Spleen (tissue), 11 donors: Measurements from ENCODE around the gene ABI2. TPM values are rescaled to one million over a fixed set of nuclear protein-coding genes. Genes with fewer than 3 reads are reported as not detected.
"Not testable (repeated sequence)": the region's sequence is repeated elsewhere in the genome, so short reads cannot be mapped to it uniquely, and the experiment has no call there.

Experiments used
- DNase-seq: peaks from one replicate; pipeline ENCODE4 v3.0.0-alpha.2; 2020
- H3K27ac ChIP-seq, 8 donors: fragments of 200-600 bp; sonication (generic) in 7 of 8; 1 replicate in 4 of 8; 2 replicates in 4 of 8; pipeline versions ENCODE4 v1.5.0 to v1.8.0; 2016 to 2021; ENCODE audit warnings: inconsistent platforms in 4 of 8, mild to moderate bottlenecking in 4 of 8, moderate library complexity in 1 of 8
- H3K27me3 ChIP-seq, 7 donors: fragments of 200-600 bp; sonication (generic) in 6 of 7; replicated peaks in 1 of 7; 1 replicate in 4 of 7; 2 replicates in 3 of 7; pipeline versions ENCODE4 v1.5.0 to v1.8.0; 2016 to 2021; ENCODE audit warnings: inconsistent platforms in 3 of 7, mild to moderate bottlenecking in 1 of 7
- H3K36me3 ChIP-seq, 6 donors: fragments of 200-600 bp; sonication (generic) in 5 of 6; 1 replicate in 4 of 6; 2 replicates in 2 of 6; pipeline versions ENCODE4 v1.5.0 to v1.8.0; 2016 to 2021; ENCODE audit warnings: inconsistent platforms in 2 of 6
- H3K4me1 ChIP-seq, 6 donors: fragments of 200-600 bp; sonication (generic) in 5 of 6; 1 replicate in 3 of 6; 2 replicates in 3 of 6; pipeline versions ENCODE4 v1.5.0 to v1.8.0; 2016 to 2021; ENCODE audit warnings: inconsistent platforms in 3 of 6
- H3K4me3 ChIP-seq, 8 donors: fragments of 200-600 bp; sonication (generic) in 7 of 8; 1 replicate in 4 of 8; 2 replicates in 4 of 8; pipeline versions ENCODE4 v1.5.0 to v1.8.0; 2016 to 2021; ENCODE audit warnings: inconsistent platforms in 4 of 8, mild to moderate bottlenecking in 4 of 8, moderate library complexity in 2 of 8
- H3K9me3 ChIP-seq, 8 donors: fragments of 200-600 bp; sonication (generic) in 7 of 8; 1 replicate in 4 of 8; 2 replicates in 4 of 8; pipeline versions ENCODE4 v1.5.0 to v1.8.0; 2016 to 2021; ENCODE audit warnings: inconsistent platforms in 4 of 8
- POLR2A ChIP-seq, 3 donors: fragments of 450-650 bp; IDR thresholded peaks; one replicate each; pipeline ENCODE4 v1.5.1; 2017; ENCODE audit warnings: antibody characterized with exemption in 3 of 3, mild to moderate bottlenecking in 1 of 3
- POLR2AphosphoS5 ChIP-seq, 3 donors: sonication (generic); formaldehyde crosslinking; IDR thresholded peaks; one replicate each; pipeline ENCODE4 v1.5.1; 2017; ENCODE audit warnings: antibody characterized with exemption in 3 of 3
- WGBS, 5 donors: extraction: QIAGEN DNeasy Blood & Tissue Kit in 3 of 5; methylation state at CpG; one replicate each; pipeline versions ENCODE4 v1.1.5 to v1.1.7; 2013 to 2018; 5-methylcytosine and 5-hydroxymethylcytosine counted together
- intact Hi-C: fragments of 100-400 bp; cut with DNase I; formaldehyde crosslinking; loops from one replicate; pipeline ENCODE4 v1.15.0; 2023; ENCODE audit warnings: low total_unique reads
- polyA plus RNA-seq, 3 donors: library from polyadenylated mRNA; stranded (reverse); fragments of 200-250 nt; gene quantifications; one replicate each; pipeline ENCODE4 v1.2.1, GENCODE V29; 2013
- total RNA-seq, 7 donors: library from RNA; depleted of rRNA in 3 of 7; stranded (reverse); fragments of >200 nt in 3 of 7; fragmentation: NEBNext Ultra II Directional in 4 of 7; extraction: Animal tissue kit (Norgen Biotek cat#: 25700) in 4 of 7; gene quantifications; one replicate each; pipeline versions ENCODE4 v1.1.0 to v1.2.1, GENCODE V29; 2016 to 2021
- TF ChIP-seq, protein P1 (sequence below), 11 experiments: fragments of 200-600 bp in 7 of 11; fragments of 450-650 bp in 4 of 11; sonication (generic) in 4 of 11; IDR thresholded peaks in 8 of 11; conservative IDR thresholded peaks in 3 of 11; 1 replicate in 7 of 11; 2 replicates in 4 of 11; pipeline versions ENCODE4 v1.4.0 to v1.8.0; 2016 to 2021; ENCODE audit warnings: antibody characterized with exemption in 11 of 11, inconsistent platforms in 4 of 11, mild to moderate bottlenecking in 1 of 11
- donor health status: healthy with polysubstance abuse.
- donor health status: DM: no; HTN: no; CAD: no; lungs with moderate emphysema.
- donor health status: DM: no; HTN: no; CAD: no.
- donor health status: Bipolar disorder and iron deficiency.
- donor health status: healthy.
- donor health status: DM: no; HTN: no; CAD: no.
- donor health status: DM: yes; HTN: yes; CAD: no.

Gene ABI2
- total and polyA plus RNA-seq, 10 donors, result 6.0 to 46.9 (median 33.7) TPM

DNA sequence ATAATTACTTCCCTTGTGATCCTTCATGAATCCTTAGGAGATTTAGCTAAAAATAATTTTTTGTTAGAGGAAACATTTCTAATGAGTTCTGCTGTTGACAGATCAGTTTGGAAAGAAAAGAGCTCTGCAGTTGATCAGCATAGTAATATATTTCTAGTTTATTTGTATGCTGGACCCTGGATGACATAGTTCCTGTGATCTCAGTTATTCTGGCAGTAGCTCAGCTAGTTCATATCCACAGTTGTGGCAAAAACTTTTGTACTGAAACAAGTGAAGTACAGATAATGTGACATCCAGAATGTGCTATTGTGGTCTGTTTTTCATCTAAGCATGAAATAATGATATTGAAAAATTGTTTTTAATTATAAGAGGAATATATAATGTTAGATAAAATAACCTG, 33.7 kb downstream of the ABI2 start:
- DNase-seq, result no peak
- TF ChIP-seq, protein P1, sequence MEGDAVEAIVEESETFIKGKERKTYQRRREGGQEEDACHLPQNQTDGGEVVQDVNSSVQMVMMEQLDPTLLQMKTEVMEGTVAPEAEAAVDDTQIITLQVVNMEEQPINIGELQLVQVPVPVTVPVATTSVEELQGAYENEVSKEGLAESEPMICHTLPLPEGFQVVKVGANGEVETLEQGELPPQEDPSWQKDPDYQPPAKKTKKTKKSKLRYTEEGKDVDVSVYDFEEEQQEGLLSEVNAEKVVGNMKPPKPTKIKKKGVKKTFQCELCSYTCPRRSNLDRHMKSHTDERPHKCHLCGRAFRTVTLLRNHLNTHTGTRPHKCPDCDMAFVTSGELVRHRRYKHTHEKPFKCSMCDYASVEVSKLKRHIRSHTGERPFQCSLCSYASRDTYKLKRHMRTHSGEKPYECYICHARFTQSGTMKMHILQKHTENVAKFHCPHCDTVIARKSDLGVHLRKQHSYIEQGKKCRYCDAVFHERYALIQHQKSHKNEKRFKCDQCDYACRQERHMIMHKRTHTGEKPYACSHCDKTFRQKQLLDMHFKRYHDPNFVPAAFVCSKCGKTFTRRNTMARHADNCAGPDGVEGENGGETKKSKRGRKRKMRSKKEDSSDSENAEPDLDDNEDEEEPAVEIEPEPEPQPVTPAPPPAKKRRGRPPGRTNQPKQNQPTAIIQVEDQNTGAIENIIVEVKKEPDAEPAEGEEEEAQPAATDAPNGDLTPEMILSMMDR (IDR thresholded peaks at IDR 0.05 in 8 of 11, conservative IDR thresholded peaks at IDR 0.05 in 3 of 11), result no peak
- TF ChIP-seq POLR2AphosphoS5 (IDR thresholded peaks at IDR 0.05) (no peak), POLR2A (IDR thresholded peaks at IDR 0.05) (no peak)
- H3K4me3 ChIP-seq, result no peak overlapping the region
- no peak overlapping the region for H3K27ac ChIP-seq
- H3K4me1 ChIP-seq, result peaks cover 0 to 8% (median 0%) of the 10 kb centered on the region in 6 donors
- no peaks in the 10 kb centered on the region for H3K27me3 ChIP-seq
- intact Hi-C loops, result no loop called here
- H3K9me3 ChIP-seq, result peaks cover 0 to 5% (median 0%) of the 10 kb centered on the region in 8 donors
- peaks cover 0 to 3% (median under 1%) of the 10 kb centered on the region in 6 donors for H3K36me3 ChIP-seq

DNA sequence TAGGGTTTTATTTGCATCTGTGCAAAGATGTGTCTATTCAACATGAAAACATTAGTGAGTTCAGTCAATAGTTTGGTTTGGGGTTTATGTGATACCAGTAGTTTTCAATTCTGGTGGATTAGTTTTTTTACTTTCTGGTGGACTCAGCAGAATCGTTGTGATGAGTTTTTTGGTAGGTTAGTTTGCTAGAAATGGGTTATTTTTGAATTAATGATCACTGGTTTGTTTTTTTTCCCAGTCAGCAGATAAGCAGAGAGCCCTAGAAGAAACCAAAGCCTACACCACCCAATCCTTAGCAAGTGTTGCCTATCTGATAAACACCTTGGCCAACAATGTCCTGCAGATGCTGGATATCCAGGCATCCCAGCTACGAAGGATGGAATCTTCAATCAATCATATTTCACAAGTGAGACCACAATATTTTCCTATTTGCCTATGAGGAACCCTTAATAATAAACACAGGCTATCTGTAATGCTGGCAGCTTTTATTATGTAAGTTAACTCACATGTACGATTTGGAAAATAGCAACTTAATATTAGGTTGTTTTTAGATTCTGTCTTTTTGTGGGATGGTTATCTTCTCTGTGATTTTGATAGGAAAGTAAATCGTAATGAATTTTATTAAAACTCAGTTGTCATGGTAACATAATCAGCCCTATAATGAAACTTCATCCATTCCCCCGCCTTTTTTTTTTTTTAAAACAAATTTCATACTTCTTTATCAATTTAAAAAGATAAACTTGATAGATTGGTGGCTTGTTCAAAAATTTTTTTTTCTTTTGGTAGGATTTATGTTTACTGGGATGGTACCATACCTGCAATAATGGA, 38.7 kb downstream of the ABI2 start:
- TF ChIP-seq POLR2A (IDR thresholded peaks at IDR 0.05) (no peak), POLR2AphosphoS5 (IDR thresholded peaks at IDR 0.05) (no peak)
- TF ChIP-seq, protein P1 (IDR thresholded peaks at IDR 0.05 in 8 of 11, conservative IDR thresholded peaks at IDR 0.05 in 3 of 11), result no peak
- 90 to 96% (median 93%) methylated on average over 5 of the region's 5 CpGs for WGBS, 5 donors
- DNase-seq, result no peak
- Histone ChIP-seq H3K36me3 (peaks cover 0 to 14% (median 2%) of the 10 kb centered on the region in 6 donors), H3K9me3 (no peaks in the 10 kb centered on the region), H3K27me3 (no peaks in the 10 kb centered on the region), H3K27ac (no peak overlapping the region), H3K4me3 (no peak overlapping the region), H3K4me1 (peaks cover 0 to 2% (median 0%) of the 10 kb centered on the region in 6 donors)
- intact Hi-C loops, result no loop called here

DNA sequence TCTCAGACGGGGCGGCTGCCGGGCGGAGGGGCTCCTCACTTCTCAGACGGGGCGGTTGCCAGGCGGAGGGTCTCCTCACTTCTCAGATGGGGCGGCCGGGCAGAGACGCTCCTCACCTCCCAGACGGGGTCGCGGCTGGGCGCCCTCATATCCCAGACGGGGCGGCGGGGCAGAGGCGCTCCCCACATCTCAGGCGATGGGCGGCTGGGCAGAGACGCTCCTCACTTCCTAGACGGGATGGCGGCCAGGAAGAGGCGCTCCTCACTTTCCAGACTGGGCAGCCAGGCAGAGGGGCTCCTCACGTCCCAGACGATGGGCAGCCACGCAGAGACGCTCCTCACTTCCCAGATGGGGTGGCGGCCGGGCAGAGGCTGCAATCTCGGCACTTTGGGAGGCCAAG, 44.5 kb downstream of the ABI2 start:
- H3K4me1 ChIP-seq, H3K4me3 ChIP-seq, intact Hi-C loops, H3K9me3 ChIP-seq, H3K27ac ChIP-seq, H3K27me3 ChIP-seq, DNase-seq, H3K36me3 ChIP-seq: not testable (repeated sequence)
- 93 to 100% (median 98%) methylated on average over 6 to 28 of the region's 31 CpGs; no CpG with 5 or more reads in 1 of the 5 donors for WGBS, 5 donors

DNA sequence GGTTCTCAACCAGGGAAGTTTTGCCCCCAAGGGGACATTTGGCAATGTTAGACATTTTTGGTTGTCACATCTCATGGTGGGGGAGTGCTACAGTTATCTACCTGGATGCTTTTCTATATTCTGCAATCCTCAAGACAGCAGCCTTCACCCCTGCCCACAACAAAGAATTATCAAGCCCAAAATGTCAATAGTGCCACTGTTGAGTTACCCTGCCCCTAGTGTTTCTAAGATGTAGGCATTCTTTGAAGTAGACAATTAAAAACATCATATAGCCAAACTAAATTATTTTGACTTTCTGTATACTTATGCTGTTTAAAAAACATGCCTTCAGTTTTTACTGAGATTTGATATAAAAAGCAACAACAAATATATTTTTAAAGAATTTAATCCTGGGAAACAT, 48.0 kb downstream of the ABI2 start:
- no peak overlapping the region for H3K4me3 ChIP-seq

More for the DNA sequence above, 48.0 kb downstream of the ABI2 start:
- H3K9me3 ChIP-seq, result no peaks in the 10 kb centered on the region
- no peaks in the 10 kb centered on the region for H3K4me1 ChIP-seq
- no peaks in the 10 kb centered on the region for H3K36me3 ChIP-seq
- H3K27ac ChIP-seq, result no peak overlapping the region
- intact Hi-C loops, result no loop called here
- no peaks in the 10 kb centered on the region for H3K27me3 ChIP-seq
- no peak for DNase-seq
- TF ChIP-seq POLR2AphosphoS5 (IDR thresholded peaks at IDR 0.05) (no peak), POLR2A (IDR thresholded peaks at IDR 0.05) (no peak)
- TF ChIP-seq, protein P1 (IDR thresholded peaks at IDR 0.05 in 8 of 11, conservative IDR thresholded peaks at IDR 0.05 in 3 of 11), result no peak
